OCI-LY1 (cell line): ENCODE data around the gene UPF1.

Source experiments
- H2AFZ ChIP-seq: fragments of 200-600 bp; sonication (generic), shearing (Covaris generic); 2 replicates; pipeline ENCODE4 v1.6.0; 2014; ENCODE audit warnings: antibody characterized with exemption, mild to moderate bottlenecking, low read length
- H3F3A ChIP-seq: fragments of 200-600 bp; sonication (generic), shearing (Covaris generic); 2 replicates; pipeline ENCODE4 v1.6.0; 2014; ENCODE audit warnings: mild to moderate bottlenecking, antibody characterized with exemption, low read length, moderate library complexity; ENCODE audit not compliant: insufficient read depth
- H3K27ac ChIP-seq: fragments of 200-600 bp; sonication (generic); 2 replicates; pipeline ENCODE4 v1.5.1; 2014; ENCODE audit warnings: low read length, mixed run types, mild to moderate bottlenecking, low read depth; ENCODE audit not compliant: poor library complexity, severe bottlenecking
- H3K27me3 ChIP-seq: fragments of 200-600 bp; sonication (generic); 2 replicates; pipeline ENCODE4 v1.6.0; 2014; ENCODE audit warnings: antibody characterized with exemption, mild to moderate bottlenecking, low read length, moderate library complexity; ENCODE audit not compliant: insufficient read depth
- H3K36me3 ChIP-seq: fragments of 200-600 bp; sonication (generic); 2 replicates; pipeline ENCODE4 v1.6.1; 2014; ENCODE audit warnings: mild to moderate bottlenecking, antibody characterized with exemption, low read length, moderate library complexity, mixed read lengths; ENCODE audit not compliant: insufficient read depth
- H3K4me1 ChIP-seq: fragments of 200-600 bp; sonication (generic); 2 replicates; pipeline ENCODE4 v1.5.1; 2014; ENCODE audit warnings: mild to moderate bottlenecking, low read length, moderate library complexity; ENCODE audit not compliant: insufficient read depth, severe bottlenecking
- H3K4me2 ChIP-seq: fragments of 200-600 bp; sonication (generic), shearing (Covaris generic); 2 replicates; pipeline ENCODE4 v1.6.1; 2014; ENCODE audit warnings: low read length
- H3K4me3 ChIP-seq: fragments of 200-600 bp; sonication (generic); 2 replicates; pipeline ENCODE4 v1.5.1; 2014; ENCODE audit warnings: low read length, low read depth, mild to moderate bottlenecking, mixed read lengths; ENCODE audit not compliant: poor library complexity, severe bottlenecking
- H3K79me2 ChIP-seq: fragments of 200-600 bp; shearing (Covaris generic); 2 replicates; pipeline ENCODE4 v1.6.1; 2016; ENCODE audit warnings: mixed run types, low read length, mixed read lengths; ENCODE audit not compliant: insufficient read depth
- H3K9ac ChIP-seq: fragments of 200-600 bp; sonication (generic), shearing (Covaris generic); 2 replicates; pipeline ENCODE4 v1.6.1; 2014; ENCODE audit warnings: mild to moderate bottlenecking, low read length, mixed read lengths
- H3K9me2 ChIP-seq: fragments of 200-600 bp; sonication (generic), shearing (Covaris generic); 2 replicates; pipeline ENCODE4 v1.6.1; 2014; ENCODE audit warnings: low read depth, mild to moderate bottlenecking, low read length, mixed read lengths
- H3K9me3 ChIP-seq: fragments of 200-600 bp; shearing (Covaris generic); 2 replicates; pipeline ENCODE4 v1.6.1; 2014; ENCODE audit warnings: low read length, mixed read lengths
- H4K20me1 ChIP-seq: fragments of 200-600 bp; sonication (generic), shearing (Covaris generic); 2 replicates; pipeline ENCODE4 v1.6.0; 2016; ENCODE audit warnings: mild to moderate bottlenecking, low read length; ENCODE audit not compliant: insufficient read depth
- EZH2 ChIP-seq: fragments of 200-600 bp; sonication (generic), shearing (Covaris generic); IDR thresholded peaks from 2 replicates; pipeline ENCODE4 v1.8.0; 2017; ENCODE audit warnings: borderline replicate concordance, mixed run types, mild to moderate bottlenecking, antibody characterized with exemption, low read length, moderate library complexity, mixed read lengths
- TF ChIP-seq, protein P1 (sequence below): fragments of 200-600 bp; sonication (generic), shearing (Covaris generic); IDR thresholded peaks from 2 replicates; pipeline ENCODE4 v1.5.1; 2017; ENCODE audit warnings: mild to moderate bottlenecking, antibody characterized with exemption, low read length, moderate library complexity, mixed read lengths

The UPF1 gene

GRCh38 chr19:18870531-18871172, 38.9 kb downstream of the UPF1 start:
- Histone ChIP-seq H3K79me2 (no peaks in the 10 kb centered on the region), H2AFZ (no peak overlapping the region), H3K9me2 (no peaks in the 10 kb centered on the region), H3F3A (no peaks in the 10 kb centered on the region; the same call in 1 of the 2 replicates), H3K4me1 (no peaks in the 10 kb centered on the region), H3K4me2 (no peak overlapping the region), H4K20me1 (no peaks in the 10 kb centered on the region), H3K9me3 (no peaks in the 10 kb centered on the region), H3K4me3 (no peak overlapping the region), H3K27me3 (no peaks in the 10 kb centered on the region), H3K36me3 (peaks cover 27% of the 10 kb centered on the region), H3K27ac (no peak overlapping the region), H3K9ac (no peak overlapping the region)
- TF ChIP-seq, protein P1, sequence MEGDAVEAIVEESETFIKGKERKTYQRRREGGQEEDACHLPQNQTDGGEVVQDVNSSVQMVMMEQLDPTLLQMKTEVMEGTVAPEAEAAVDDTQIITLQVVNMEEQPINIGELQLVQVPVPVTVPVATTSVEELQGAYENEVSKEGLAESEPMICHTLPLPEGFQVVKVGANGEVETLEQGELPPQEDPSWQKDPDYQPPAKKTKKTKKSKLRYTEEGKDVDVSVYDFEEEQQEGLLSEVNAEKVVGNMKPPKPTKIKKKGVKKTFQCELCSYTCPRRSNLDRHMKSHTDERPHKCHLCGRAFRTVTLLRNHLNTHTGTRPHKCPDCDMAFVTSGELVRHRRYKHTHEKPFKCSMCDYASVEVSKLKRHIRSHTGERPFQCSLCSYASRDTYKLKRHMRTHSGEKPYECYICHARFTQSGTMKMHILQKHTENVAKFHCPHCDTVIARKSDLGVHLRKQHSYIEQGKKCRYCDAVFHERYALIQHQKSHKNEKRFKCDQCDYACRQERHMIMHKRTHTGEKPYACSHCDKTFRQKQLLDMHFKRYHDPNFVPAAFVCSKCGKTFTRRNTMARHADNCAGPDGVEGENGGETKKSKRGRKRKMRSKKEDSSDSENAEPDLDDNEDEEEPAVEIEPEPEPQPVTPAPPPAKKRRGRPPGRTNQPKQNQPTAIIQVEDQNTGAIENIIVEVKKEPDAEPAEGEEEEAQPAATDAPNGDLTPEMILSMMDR: no peak
- TF ChIP-seq EZH2: no peak

GRCh38 chr19:18871543-18871942, 39.8 kb downstream of the UPF1 start:
- Histone ChIP-seq H3K4me3 (no peak overlapping the region), H3K9me2 (no peaks in the 10 kb centered on the region), H3F3A (no peaks in the 10 kb centered on the region; the same call in 1 of the 2 replicates), H3K9me3 (no peaks in the 10 kb centered on the region), H2AFZ (no peak overlapping the region), H3K27ac (no peak overlapping the region), H3K9ac (no peak overlapping the region), H3K4me1 (no peaks in the 10 kb centered on the region), H3K79me2 (no peaks in the 10 kb centered on the region), H3K27me3 (no peaks in the 10 kb centered on the region), H4K20me1 (no peaks in the 10 kb centered on the region), H3K36me3 (peaks cover 20% of the 10 kb centered on the region), H3K4me2 (no peak overlapping the region)
- no peak for TF ChIP-seq EZH2
- TF ChIP-seq, protein P1: no peak

- Histone ChIP-seq H3F3A (no peaks in the 10 kb centered on the region; the same call in 1 of the 2 replicates), H3K9me3 (0 out of 2 replicates have a peak, but pooled peaks cover 3% of the 10 kb centered on the region), H3K9me2 (no peaks in the 10 kb centered on the region), H3K4me1 (peaks cover 6% of the 10 kb centered on the region), H4K20me1 (no peaks in the 10 kb centered on the region), H2AFZ (no peak overlapping the region), H3K27me3 (no peaks in the 10 kb centered on the region), H3K9ac (no peak overlapping the region), H3K79me2 (no peaks in the 10 kb centered on the region), H3K4me3 (no peak overlapping the region), H3K27ac (no peak overlapping the region), H3K36me3 (no peaks in the 10 kb centered on the region; the same call in 1 of the 2 replicates), H3K4me2 (no peak overlapping the region)
- TF ChIP-seq, protein P1: no peak
- no peak for TF ChIP-seq EZH2
Observed at GRCh38 chr19:18875726-18876125, 44.0 kb downstream of the UPF1 start.
